Measurements from ENCODE around the gene FAM222B.

- TF ChIP-seq NR2F2 (IDR thresholded peaks at IDR 0.05) (no peak), CTCF (IDR thresholded peaks at IDR 0.05; ENCODE audit: low read depth, low read length, missing input control) (no peak), MAX (IDR thresholded peaks at IDR 0.05) (no peak), ZBTB33 (IDR thresholded peaks at IDR 0.05) (no peak), JUND (IDR thresholded peaks at IDR 0.05) (no peak), FOXA2 (IDR thresholded peaks at IDR 0.05) (no peak), REST (IDR thresholded peaks at IDR 0.05) (no peak), RAD21 (IDR thresholded peaks at IDR 0.05) (no peak), YY1 (IDR thresholded peaks at IDR 0.05) (no peak), ATF3 (IDR thresholded peaks at IDR 0.05) (no peak), TAF1 (conservative IDR thresholded peaks at IDR 0.05) (no peak)
Observed at GRCh38 chr17:28734712-28735241, 107.8 kb downstream of the FAM222B start.

Measured in liver (tissue), 3 donors.